Measurements from ENCODE around the gene RAG1. TPM values are rescaled to one million over a fixed set of nuclear protein-coding genes. Genes with fewer than 3 reads are reported as not detected.
A peak's percentile ranks its signal among the peaks of the same experiment; 100 is the strongest.

The RAG1 gene
- total RNA-seq, 1 donor from 2014 or later, result under 0.01 TPM

GRCh38 chr11:36590513-36590912 lies 22.7 kb downstream of the RAG1 start:
- Histone ChIP-seq H3K27me3 (no peaks in the 10 kb centered on the region), H3K36me3 (no peaks in the 10 kb centered on the region), H3K4me1 (peaks cover 0 to 6% of the 10 kb centered on the region in 2 donors), H3K4me3 (no peak overlapping the region), H3K9me3 (no peaks in the 10 kb centered on the region), H3K27ac (no peak overlapping the region)
- intact Hi-C loops (cut with DNase I), result loop anchor here (5.0 kb wide), 2 partner anchors 78 to 303 kb away; partner anchors contain the start of genes COMMD9 and TRAF6
- DNase-seq (ENCODE audit: low spot score in 2 of 2), result no peak
- no peak for TF ChIP-seq CTCF (IDR thresholded peaks at IDR 0.05)

- Histone ChIP-seq H3K36me3 (no peaks in the 10 kb centered on the region), H3K27me3 (no peaks in the 10 kb centered on the region), H3K4me3 (no peak overlapping the region), H3K4me1 (peaks cover 0 to 6% of the 10 kb centered on the region in 2 donors), H3K27ac (no peak overlapping the region), H3K9me3 (no peaks in the 10 kb centered on the region)
- intact Hi-C loops (cut with DNase I), result loop anchor here (5.0 kb wide), 2 partner anchors 79 to 304 kb away; partner anchors contain the start of genes COMMD9 and TRAF6
- TF ChIP-seq CTCF (IDR thresholded peaks at IDR 0.05), result no peak
- DNase-seq (ENCODE audit: low spot score in 2 of 2), result no peak
These were observed 23.6 kb downstream of the RAG1 start for GRCh38 chr11:36591433-36591832.

- no peaks in the 10 kb centered on the region for H3K36me3 ChIP-seq
- peaks cover 0 to 6% of the 10 kb centered on the region in 2 donors for H3K4me1 ChIP-seq
- H3K9me3 ChIP-seq, result no peaks in the 10 kb centered on the region
- no peak for TF ChIP-seq CTCF (IDR thresholded peaks at IDR 0.05)
- DNase-seq (ENCODE audit: low spot score in 2 of 2), result peak in 1 of 2 donors; percentile 79
- no peaks in the 10 kb centered on the region for H3K27me3 ChIP-seq
- peak within 1 kb of the TSS; percentile 55 to 59 for H3K27ac ChIP-seq
- intact Hi-C loops (cut with DNase I), result loop anchor here (5.0 kb wide), 2 partner anchors 82 to 307 kb away; partner anchors contain the start of genes COMMD9 and TRAF6
- H3K4me3 ChIP-seq, result peak within 1 kb of the TSS; percentile 87 to 88
These were observed 26.6 kb downstream of the RAG1 start, which contains the start of gene IFTAP for GRCh38 chr11:36594316-36594989. TSS of gene IFTAP (plus strand) at chr11:36594502. CDS start at chr11:36610104, 15,602 bp downstream.

GRCh38 chr11:36596880-36597279 lies 29.1 kb downstream of the RAG1 start:
- TF ChIP-seq CTCF (IDR thresholded peaks at IDR 0.05), result no peak
- no peak for DNase-seq (ENCODE audit: low spot score in 2 of 2)
- H3K27me3 ChIP-seq, result no peaks in the 10 kb centered on the region
- peaks cover 0 to 6% of the 10 kb centered on the region in 2 donors for H3K4me1 ChIP-seq
- H3K27ac ChIP-seq, result no peak overlapping the region
- intact Hi-C loops (cut with DNase I), result no loop called here
- no peak overlapping the region for H3K4me3 ChIP-seq
- no peaks in the 10 kb centered on the region for H3K36me3 ChIP-seq
- no peaks in the 10 kb centered on the region for H3K9me3 ChIP-seq

- no peaks in the 10 kb centered on the region for H3K27me3 ChIP-seq
- no peak for TF ChIP-seq CTCF (IDR thresholded peaks at IDR 0.05)
- H3K9me3 ChIP-seq, result no peaks in the 10 kb centered on the region
- H3K36me3 ChIP-seq, result no peaks in the 10 kb centered on the region
- no peak for DNase-seq (ENCODE audit: low spot score in 2 of 2)
- H3K27ac ChIP-seq, result no peak within 1 kb of the TSS
- H3K4me3 ChIP-seq, result no peak within 1 kb of the TSS
- intact Hi-C loops (cut with DNase I), result no loop called here
- H3K4me1 ChIP-seq, result peaks cover 0 to 6% of the 10 kb centered on the region in 2 donors
These were observed 30.2 kb downstream of the RAG1 start, which contains the start of gene RAG2 for GRCh38 chr11:36598051-36598450. TSS of gene RAG2 (minus strand) at chr11:36598236. CDS start at chr11:36594168, 4,068 bp downstream.

All from ascending aorta (tissue), 2 donors.